Stimulated activated CD4-positive, alpha-beta T cell treated with anti-CD3 and anti-CD28 coated beads, Interleukin-12 subunit alpha, Interleukin-12 subunit beta, amount 100 ng/mL, for 24 hours (primary cell): ENCODE data around the gene MAPT.
A peak's percentile ranks its signal among the peaks of the same experiment; 100 is the strongest.

Experiments used
- DNase-seq, 2 experiments: peaks; one replicate each; pipeline ENCODE4 v3.0.0-alpha.2; 2020; ENCODE audit warnings: low read depth in 2 of 2

Gene MAPT

DNA sequence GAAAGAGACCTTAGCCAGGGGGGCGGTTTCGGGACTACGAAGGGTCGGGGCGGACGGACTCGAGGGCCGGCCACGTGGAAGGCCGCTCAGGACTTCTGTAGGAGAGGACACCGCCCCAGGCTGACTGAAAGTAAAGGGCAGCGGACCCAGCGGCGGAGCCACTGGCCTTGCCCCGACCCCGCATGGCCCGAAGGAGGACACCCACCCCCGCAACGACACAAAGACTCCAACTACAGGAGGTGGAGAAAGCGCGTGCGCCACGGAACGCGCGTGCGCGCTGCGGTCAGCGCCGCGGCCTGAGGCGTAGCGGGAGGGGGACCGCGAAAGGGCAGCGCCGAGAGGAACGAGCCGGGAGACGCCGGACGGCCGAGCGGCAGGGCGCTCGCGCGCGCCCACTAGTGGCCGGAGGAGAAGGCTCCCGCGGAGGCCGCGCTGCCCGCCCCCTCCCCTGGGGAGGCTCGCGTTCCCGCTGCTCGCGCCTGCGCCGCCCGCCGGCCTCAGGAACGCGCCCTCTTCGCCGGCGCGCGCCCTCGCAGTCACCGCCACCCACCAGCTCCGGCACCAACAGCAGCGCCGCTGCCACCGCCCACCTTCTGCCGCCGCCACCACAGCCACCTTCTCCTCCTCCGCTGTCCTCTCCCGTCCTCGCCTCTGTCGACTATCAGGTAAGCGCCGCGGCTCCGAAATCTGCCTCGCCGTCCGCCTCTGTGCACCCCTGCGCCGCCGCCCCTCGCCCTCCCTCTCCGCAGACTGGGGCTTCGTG lies at the start of gene MAPT:
MAPT (plus strand) TSS at position 533 of the 763 bp plus-strand sequence. CDS start 67,784 bp downstream, outside the sequence.
- peak; percentile 69 to 70 for DNase-seq

DNA sequence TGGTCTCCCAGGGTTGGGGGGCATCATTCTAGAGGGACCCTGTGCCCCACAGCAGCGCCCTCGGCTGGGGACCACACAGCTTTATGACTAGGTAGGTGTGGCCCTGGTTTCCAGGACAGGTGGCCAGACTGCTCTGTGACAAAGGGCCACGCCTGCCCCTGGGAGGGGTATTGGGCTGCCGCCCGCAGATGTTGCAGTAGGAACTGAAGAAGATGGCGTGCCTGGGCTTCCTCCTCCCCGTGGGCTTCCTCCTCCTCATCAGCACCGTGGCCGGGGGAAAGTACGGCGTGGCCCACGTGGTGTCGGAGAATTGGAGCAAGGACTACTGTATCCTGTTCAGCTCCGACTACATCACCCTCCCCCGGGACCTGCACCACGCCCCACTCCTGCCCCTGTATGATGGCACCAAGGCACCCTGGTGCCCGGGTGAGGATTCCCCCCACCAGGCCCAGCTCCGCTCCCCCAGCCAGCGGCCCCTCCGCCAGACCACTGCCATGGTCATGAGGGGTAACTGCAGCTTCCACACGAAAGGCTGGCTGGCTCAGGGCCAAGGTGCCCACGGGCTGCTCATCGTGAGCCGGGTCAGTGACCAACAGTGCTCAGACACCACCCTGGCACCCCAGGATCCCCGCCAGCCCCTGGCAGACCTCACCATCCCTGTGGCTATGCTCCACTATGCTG lies 49.5 kb upstream of the MAPT start, which contains the start of gene SPPL2C:
SPPL2C (plus strand) TSS at position 187 of the 681 bp plus-strand sequence; CDS start at position 213, 26 bp downstream.
- DNase-seq = no peak

DNA sequence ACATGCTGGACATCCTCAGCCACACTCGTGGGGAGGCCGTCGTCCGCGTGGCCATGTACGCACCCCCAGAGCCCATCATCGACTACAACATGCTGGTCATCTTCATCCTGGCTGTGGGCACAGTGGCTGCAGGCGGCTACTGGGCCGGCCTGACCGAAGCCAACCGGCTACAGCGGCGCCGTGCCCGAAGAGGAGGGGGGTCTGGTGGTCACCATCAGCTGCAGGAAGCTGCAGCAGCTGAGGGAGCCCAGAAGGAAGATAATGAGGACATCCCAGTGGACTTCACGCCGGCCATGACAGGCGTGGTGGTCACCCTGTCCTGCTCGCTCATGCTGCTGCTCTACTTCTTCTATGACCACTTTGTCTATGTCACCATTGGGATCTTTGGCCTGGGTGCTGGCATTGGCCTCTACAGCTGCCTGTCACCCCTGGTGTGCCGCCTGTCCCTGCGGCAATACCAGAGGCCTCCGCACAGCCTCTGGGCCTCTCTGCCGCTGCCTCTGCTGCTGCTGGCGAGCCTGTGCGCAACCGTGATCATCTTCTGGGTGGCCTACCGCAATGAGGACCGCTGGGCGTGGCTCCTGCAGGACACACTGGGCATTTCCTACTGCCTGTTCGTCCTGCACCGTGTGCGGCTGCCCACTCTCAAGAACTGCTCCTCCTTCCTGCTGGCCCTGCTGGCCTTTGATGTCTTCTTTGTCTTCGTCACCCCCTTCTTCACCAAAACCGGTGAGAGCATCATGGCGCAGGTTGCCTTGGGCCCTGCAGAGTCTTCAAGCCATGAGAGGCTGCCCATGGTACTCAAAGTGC lies 48.8 kb upstream of the MAPT start:
- DNase-seq = no peak

DNA sequence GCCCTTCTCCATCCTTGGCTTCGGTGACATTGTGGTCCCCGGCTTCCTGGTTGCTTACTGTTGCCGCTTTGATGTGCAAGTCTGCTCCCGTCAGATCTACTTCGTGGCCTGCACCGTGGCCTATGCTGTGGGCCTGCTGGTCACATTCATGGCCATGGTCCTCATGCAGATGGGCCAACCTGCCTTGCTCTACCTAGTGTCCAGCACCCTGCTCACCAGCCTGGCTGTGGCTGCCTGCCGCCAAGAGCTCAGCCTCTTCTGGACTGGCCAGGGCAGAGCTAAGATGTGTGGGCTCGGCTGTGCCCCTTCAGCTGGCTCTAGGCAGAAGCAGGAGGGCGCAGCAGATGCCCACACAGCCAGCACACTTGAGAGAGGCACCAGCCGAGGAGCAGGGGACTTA lies 48.1 kb upstream of the MAPT start:
- DNase-seq = no peak

DNA sequence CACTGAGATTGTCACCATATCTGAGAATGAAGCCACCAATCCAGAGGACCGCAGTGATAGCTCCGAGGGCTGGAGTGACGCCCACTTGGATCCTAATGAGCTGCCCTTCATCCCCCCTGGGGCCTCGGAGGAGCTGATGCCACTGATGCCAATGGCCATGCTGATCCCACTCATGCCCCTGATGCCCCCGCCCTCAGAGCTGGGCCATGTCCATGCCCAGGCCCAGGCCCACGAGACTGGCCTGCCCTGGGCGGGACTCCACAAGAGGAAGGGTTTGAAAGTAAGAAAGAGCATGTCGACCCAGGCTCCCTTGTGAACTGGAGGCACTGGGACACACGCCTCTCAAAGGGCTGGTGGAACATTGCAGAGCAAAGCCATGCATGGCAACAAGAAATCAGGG lies 47.7 kb upstream of the MAPT start:
- DNase-seq = no peak

DNA sequence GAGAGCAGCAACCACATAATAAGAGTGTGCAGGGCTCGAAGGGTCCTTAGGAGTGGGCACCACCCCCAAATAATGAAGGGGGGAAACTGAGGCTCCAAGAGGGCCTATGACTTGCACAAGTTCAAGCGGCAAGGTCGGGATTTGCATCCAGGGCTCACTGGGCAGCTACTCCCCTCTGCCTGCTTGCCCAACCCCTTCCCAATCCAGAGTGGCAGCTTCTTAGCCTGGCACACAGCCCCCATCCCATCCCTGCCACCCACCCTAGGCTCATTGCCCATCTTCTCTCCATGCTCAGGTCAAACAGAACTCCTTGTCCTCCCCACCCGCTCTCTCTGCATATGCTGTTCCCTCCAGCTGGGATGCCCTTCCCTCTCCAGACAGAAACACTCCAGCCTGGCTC lies 47.3 kb upstream of the MAPT start:
- DNase-seq = no peak

DNA sequence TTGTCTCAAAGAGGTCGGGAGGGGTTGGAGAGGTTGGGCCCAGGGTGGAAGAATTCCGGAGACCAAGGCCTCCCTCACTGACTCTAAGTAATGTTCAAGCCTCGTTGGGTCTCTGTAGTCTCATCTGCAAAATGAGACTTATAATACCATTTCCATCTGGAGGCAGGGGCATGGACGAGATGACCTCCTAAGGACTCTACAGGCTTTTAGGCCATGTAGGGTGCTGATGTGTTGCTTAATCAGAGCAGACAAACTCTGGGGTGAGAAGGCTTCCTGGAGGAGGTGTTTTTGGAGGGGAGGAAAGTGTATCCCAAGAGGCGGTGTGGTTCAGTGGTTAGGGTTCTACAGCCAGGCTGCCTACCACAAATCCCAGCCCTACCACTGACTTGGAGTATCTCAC lies 46.6 kb upstream of the MAPT start:
- DNase-seq = no peak

DNA sequence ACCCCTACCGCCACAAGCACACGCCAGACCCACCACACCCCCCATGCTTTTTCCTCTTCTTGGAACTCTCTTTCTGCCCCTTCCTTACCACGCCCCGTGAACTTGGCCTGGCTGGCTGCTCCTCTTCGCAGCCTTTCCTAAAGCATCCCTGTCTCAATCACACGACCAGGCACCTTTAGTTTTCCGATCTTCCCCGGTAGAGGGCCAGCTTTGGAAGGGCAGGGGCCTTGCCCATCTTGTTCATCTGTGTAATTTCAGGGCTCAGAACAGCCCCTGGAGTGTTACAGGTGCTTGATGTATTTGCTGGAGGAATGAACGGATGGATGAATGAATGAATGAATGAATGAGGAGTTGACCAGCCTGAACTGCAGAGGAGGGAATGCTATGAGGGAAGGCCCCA lies 45.9 kb upstream of the MAPT start:
- DNase-seq = no peak

DNA sequence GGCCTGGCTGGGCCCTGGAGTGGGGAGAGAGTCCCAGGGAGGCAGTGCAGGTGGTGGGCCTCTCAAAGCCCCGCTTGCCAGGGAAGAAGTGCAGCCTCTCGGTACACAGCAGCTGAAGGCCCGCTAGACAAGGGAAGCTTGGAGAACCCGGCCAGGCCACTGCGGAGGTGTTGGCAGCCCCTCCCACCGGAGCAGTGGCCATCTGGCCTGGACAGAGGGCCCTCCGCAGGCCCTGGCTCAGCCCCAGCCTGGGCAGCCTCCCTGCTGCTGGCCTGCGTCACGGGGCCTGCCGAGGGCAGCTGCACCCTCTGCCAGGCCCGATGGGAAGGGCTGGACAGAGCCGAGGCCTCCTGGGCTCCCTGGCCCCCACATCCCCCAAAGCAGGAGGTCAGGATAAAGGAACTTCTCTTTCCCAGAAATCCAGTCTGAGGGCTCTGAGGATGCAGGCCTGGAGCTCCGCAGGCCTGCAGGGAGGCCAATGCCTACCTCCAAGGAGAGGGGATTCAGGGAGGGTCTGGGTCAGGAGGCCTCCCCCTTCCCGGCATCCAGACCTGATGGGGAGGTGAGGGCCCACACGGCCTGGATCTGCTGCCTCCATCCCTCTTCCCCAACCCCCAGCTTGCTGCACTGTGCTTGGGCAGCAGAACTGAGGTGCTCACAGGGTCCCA lies 45.4 kb upstream of the MAPT start:
- no peak for DNase-seq

DNA sequence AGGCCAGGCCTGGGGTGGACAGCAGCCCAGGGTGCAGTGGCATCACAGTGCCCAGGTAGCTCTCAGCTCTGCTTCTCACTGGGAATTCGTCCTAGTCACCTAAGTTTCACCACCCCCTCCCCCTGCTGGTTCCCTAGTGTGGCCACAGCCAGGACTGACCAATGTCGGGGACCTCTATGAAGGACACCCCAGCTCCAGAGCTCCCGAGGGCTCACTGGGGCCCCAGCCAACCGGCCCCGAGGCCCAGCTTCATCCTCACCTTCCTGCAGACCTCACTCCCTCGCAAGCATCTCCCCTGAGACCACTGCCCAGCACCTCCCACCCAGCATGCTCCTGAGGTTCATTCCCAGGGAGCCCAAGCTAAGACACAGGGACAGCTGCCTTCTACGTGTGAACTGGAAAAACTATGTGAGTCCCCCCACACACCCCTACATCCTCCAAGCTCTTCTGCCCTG lies 44.8 kb upstream of the MAPT start:
- no peak for DNase-seq

DNA sequence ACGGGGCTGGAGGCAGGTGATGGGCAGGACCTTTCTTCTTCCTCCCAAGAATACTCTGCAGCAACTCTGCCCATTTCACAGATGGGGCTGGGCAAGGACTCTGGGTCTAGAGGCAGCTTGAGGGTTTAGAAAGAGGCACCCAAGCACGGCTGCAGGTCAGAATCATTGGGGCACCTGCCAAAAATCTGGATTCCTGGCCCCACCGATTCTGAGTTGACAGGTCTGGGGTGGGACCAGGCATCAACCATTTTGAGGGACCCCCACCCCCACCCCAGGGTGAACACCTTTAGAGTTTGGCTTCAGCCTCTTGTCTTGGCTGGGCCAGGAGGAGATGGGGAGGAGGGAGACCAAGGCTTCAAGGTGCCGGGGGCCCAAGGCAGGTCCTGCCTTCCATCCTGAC lies 44.3 kb upstream of the MAPT start:
- no peak for DNase-seq

DNA sequence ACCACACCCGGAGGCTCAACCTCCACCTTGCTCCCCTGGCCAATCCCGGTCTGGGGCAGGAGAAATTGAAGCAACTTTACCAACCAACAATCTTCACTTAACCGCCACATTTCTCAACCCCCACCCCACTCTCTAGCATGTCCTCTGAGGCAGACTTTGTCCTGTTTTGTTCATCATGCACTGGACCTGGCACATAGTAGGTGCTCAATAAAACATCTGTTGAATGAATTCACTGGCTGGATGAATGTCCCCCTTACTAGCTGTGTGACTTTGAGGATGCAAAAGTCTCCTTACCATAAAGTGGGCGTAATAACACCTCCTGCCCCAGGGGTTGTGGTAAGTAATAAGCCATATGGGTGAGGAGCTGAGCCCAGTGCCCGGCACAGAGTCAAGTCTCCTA lies 43.9 kb upstream of the MAPT start:
- DNase-seq = no peak

DNA sequence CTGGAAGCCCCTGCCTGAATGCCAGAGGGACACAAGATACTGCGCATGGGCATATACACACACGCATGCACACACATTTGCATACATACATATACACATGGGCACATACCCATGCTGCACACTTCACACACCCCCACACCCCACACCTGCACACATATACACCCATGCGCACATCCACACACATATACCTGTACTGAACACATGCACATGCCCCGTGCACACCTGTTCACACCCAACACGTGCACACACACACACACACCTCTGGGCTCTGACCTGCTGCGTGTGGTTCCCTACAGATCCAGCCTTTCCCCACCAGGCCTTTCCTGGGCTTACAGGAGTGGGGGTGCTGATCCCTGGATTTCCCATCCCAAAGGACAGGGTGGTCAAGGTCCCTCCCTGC lies 43.3 kb upstream of the MAPT start:
- no peak for DNase-seq

DNA sequence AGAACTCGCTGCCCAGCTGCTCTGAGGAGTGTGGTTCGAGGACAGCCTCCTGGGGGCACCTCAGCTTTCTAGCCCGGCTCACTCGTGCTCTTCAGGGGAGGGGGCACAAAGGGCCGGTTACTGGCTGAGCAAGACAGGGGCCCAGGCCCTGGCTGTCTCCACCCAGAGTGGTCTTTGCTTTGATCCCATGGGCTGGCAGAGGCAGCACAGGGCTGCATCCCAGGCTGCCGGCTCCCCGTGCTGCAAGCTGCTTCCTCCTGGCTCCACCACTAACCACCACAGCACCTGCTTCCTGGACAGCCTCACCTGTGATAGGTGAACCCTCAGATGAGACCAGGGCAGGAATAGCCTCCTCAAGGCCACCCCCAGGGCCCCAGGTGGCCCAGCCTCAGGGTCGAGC lies 42.9 kb upstream of the MAPT start:
- DNase-seq = no peak

DNA sequence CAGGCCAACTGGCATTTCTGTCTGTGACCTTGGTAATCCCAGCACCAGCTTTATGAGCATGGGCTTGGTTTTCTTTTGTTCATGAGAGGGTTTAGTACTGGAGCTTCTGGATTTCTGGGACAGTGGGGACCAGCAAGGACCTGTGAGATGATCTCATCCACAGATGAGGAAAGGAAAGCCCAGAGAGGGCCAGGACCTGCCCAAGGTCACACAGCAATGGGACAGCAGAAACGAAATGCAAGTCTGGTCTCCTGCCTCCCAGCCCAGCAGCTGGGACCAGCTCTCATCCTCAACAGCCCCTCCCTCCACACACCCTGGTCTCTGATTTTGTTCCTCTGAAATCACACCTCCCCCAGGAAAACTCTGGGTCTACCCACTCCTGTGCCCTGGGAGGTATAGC lies 42.5 kb upstream of the MAPT start:
- no peak for DNase-seq

DNA sequence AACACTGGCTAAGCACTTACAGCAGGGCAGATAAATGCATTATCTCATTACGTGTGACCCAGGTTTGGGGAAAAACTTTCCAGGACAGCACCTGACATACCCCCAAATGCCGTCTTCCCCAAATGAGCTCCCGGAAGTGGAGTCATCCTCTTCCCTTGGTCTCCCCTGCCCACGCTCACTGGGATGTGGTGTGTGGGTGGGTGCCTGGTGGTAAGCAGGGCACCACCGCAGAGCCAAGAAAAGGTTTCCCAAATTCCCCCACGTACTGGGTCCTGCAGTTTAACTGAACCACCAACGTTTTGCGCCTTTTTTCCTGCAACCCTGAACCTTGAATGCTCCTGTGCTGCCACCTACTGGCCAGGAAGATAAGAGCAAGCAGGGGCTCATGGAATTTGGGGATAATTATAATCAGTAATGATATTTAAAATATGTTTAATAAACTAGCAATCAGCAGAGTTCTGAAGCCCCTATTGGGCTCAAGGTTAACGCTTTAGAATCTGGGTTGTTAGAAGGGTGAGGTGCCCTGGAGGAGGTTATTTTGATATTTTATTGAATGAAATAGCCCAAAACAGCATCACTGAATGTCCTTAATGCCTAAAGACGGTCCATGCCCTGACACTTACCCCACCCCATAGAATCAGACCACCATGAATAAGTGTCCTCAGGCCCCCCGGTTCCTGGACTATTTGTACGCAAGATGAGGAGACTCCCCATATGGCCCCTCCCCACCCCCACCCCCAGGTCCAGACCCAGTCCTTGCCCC lies 41.6 kb upstream of the MAPT start:
- peak; percentile 31 to 62 for DNase-seq

DNA sequence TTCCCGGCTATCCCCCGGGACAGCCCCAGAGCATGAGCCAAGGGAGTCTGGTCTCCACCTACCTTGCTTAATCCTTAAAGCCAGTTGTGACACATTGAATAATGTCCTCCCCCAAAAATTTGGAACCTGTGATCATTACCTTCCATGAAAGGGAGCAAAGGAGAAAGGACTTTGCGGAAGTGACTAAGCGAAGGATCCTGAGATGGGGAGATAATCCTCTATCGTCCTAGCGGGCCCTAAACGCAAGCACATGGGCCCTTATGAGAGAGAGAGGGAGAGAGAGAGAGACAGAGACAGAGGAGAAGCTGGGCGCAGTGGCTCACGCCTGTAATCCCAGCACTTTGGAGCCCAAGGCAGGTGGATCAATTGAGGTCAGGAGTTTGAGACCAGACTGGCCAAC lies 40.1 kb upstream of the MAPT start:
- DNase-seq = no peak

DNA sequence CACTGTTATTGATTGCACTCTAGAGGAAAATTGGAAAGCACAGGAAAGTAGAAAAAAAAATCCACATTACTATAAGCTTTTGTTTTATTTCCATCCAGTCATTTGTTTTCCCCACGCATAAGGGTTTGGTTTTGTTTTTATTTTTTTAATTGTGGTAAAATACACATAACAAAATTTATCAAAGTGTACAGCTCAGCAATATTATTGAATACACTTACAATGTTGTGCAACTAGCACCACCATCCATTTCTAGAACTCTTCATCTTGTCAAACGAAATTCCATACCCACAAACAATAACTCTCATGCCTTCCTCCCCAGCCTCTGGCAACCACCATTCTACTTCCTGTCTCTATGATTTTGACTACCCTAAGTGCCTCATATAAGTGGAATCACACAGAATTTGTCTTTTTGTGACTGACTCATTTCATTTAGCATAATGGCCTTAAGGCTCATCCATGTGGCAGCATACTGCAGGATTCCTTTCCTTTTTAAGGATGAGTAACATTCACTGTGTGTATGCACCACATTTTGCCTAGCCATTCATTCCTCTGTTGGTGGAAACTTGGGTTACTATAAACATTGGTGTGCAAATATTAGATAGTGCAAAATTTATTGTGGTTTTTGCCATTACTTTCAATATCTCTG lies 38.5 kb upstream of the MAPT start:
- no peak for DNase-seq

DNA sequence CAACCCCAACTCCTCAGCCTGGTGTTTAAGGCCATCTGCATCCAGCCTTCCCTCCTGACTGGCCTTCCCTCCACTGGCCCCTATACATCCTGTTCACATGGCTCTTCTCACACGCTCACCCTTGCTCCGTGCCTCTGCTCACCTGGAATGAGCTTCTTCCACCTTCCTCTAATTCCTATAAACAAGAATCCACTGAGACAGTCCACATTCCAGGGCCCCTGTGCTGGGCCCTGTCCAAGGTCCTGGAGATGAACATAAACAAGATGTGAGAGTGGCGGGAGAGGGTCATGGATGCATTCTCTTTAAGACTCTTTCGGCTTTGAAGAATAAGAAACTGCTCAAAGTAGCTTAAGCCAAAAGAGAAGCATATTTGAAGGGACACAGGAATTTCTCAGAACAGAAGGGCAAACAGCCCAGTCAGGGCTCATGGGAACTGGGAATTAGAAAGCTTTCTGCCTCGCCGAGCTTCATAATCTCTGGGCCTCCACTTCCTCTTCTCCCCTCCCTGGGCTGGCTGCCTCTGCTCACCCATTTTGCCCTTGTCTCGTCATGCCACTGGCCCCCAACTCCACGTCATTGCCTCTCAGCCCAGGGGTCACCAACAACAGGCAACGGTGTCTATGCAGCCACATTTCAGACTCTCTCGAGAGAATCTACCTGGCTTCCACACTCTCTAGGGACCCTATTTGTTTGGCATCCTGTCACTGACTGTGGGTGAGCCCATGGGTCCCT lies 36.2 kb upstream of the MAPT start:
- no peak for DNase-seq

DNA sequence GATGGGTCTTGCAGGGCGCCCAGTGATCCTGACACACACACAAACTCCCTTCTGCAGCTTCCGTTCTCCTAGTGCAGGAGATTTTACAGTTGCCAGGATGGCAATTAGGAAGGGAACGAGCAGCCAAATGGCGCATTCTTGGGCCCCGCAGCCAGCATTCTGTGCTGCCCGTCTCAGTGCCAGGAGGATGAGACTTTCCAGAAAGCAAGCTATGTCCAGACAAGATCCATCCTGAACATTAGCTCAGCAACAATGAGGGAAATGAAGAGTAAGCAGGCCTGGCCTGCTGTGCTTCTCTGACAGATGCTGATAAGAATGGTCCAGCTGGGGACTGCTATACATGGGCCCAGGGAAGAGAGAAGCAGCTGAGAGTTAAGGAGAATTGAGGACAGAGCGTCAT lies 33.2 kb upstream of the MAPT start:
- DNase-seq = no peak
